ENCODE measurements around the gene LILRB3. TPM values are rescaled to one million over a fixed set of nuclear protein-coding genes. Genes with fewer than 3 reads are reported as not detected.
"Not testable (repeated sequence)": the region's sequence is repeated elsewhere in the genome, so short reads cannot be mapped to it uniquely, and the experiment has no call there.

Gene LILRB3
- polyA plus RNA-seq, 3 donors from 2014 or later, result 0.21 to 2.7 (median 0.59) TPM

DNA sequence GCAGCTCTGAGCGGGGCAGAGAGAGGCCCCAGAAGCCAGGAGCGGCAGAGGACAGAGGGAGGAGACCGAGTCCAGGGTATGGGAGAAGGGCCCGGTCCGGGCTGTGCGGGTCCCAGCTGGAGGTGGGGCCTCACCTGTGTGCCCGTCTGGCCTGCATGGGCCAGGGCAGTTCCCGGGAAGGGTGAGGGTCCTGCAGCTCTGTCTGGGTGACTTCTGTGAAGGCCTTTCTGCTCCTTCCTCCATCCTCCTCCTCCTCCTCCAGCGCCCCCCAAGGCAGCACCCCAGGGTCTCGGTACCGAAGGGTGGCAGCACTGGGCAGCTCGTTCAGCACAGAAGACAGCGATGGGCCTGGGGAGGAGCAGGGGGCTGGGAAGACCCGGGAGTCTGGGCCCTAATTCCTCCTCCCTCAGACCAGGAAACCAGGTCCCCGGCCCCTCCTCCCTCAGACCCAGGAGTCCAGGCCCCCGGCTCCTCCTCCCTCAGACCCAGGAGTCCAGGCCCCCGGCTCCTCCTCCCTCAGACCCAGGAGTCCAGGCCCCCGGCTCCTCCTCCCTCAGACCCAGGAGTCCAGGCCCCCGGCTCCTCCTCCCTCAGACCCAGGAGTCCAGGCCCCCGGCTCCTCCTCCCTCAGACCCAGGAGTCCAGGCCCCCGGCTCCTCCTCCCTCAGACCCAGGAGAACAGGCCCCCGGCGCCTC lies 50.9 kb downstream of the LILRB3 start:
- H3K27ac Mint-ChIP-seq, H3K36me3 Mint-ChIP-seq: not testable (repeated sequence)

DNA sequence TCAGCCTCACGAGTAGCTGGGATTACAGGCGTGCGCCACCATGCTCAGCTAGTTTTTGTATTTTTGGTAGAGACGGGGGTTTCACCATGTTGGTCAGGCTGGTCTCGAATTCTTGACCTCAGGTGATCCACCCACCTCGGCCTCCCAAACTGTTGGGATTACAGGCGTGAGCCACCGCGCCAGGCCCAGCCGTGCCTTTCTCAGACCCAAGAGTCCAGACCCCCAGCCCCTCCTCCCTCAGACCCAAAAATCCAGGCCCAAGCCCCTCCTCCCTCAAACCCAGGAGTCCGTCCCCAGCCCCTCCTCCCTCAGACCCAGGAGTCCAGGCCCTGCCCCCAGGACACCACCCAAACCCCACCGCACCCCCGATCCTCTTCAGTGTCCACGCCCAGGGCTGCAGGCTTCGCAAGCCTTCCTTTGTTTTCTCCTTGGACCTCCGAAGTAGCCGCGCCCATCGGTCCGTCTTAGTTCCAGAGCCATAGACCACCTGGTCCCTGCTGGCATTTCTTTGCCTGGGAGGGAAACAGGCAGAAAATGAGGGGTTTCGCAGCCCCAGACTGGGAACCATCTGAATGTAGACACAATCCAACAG lies 53.6 kb downstream of the LILRB3 start:
- H3K27me3 Mint-ChIP-seq (ENCODE audit: low read depth in 3 of 3), result peaks cover 0 to 4% (median 1%) of the 10 kb centered on the region in 3 donors
- H3K36me3 Mint-ChIP-seq, result no peaks in the 10 kb centered on the region

More for the DNA sequence above, 50.9 kb downstream of the LILRB3 start:
- not testable (repeated sequence) for H3K27me3 Mint-ChIP-seq (ENCODE audit: low read depth in 3 of 3); H3K4me1 Mint-ChIP-seq; DNase-seq; H3K9me3 Mint-ChIP-seq; H3K4me3 Mint-ChIP-seq

DNA sequence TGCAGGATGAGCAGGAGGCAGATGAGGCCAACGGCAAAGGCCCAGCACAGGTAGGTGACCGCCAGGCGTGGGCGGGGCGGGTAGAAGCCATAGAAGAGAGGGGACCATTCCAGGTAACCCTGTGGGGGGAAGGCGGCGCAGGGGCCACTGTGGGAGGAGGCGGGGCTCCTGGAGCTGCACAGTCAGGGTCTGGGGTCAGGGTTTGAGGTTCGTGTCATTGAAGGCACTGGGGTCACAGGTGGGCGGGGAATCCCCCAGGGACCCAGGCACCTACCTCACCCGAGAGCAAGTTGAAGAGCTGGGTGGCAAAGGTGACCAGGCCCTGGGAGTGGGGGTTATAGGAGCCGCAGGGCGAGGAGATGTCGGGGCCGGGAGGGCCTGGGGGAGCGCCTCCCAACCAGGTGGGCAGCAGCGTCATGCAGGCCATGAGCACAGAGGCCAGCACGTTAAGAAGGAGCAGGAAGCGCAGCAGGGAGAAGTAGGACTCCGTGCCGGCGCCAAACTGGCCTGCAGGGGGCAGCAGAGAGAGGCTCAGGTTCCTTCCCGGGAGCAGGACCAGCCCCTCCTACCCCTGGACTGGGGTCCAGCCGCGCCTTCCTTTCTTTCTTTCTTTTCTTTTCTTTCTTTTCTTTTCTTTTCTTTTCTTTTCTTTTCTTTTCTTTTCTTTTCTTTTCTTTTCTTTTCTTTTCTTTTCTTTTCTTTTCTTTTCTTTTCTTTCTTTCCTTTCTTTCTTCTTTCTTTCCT lies 54.5 kb downstream of the LILRB3 start:
- Mint-ChIP-seq H3K4me3 (no peak overlapping the region), H3K27ac (peak overlapping the region in 1 of 6 donors; percentile 26), H3K27me3 (ENCODE audit: low read depth in 3 of 3) (peaks cover 1 to 3% (median 2%) of the 10 kb centered on the region in 3 donors), H3K36me3 (no peaks in the 10 kb centered on the region), H3K9me3 (no peaks in the 10 kb centered on the region), H3K4me1 (peaks cover 17 to 18% of the 10 kb centered on the region in 2 donors)
- DNase-seq, result peak; percentile 81 to 85 (median 82)

More for the DNA sequence above, 53.6 kb downstream of the LILRB3 start:
- Mint-ChIP-seq H3K9me3 (no peaks in the 10 kb centered on the region), H3K4me1 (peaks cover 9 to 15% of the 10 kb centered on the region in 2 donors), H3K4me3 (no peak overlapping the region), H3K27ac (no peak overlapping the region)
- no peak for DNase-seq

Other genes starting within 250 kb of the LILRB3 start
- not detected for gene CACNG6, start 231.4 kb downstream of the LILRB3 start, polyA plus RNA-seq
- gene VSTM1, start 159.1 kb downstream of the LILRB3 start, polyA plus RNA-seq, result 1 to 10 TPM in 1 of 3 donors, not detected in 2; 1.1 TPM
- not detected for gene TARM1, start 141.6 kb downstream of the LILRB3 start, polyA plus RNA-seq
- under 1 TPM in 2 of 3 donors, not detected in 1; 0.33 to 0.82 TPM for gene OSCAR, start 122.2 kb downstream of the LILRB3 start, polyA plus RNA-seq
- 100 to 1,000 TPM; 367 to 704 (median 506) TPM for gene NDUFA3, start 120.2 kb downstream of the LILRB3 start, polyA plus RNA-seq
- gene TFPT, start 107.3 kb downstream of the LILRB3 start, polyA plus RNA-seq, result 10 to 100 TPM; 20.1 to 26.4 (median 20.6) TPM
- 10 to 100 TPM; 61.0 to 81.0 (median 72.7) TPM for gene PRPF31, start 107.3 kb downstream of the LILRB3 start, polyA plus RNA-seq
- 10 to 100 TPM in 1 of 3 donors, 1 to 10 TPM in 2; 2.8 to 13.3 (median 4.0) TPM for gene CNOT3, start 85.2 kb downstream of the LILRB3 start, polyA plus RNA-seq
- 10 to 100 TPM in 2 of 3 donors, 1 to 10 TPM in 1; 2.6 to 14.0 (median 13.5) TPM for gene LENG1, start 63.3 kb downstream of the LILRB3 start, polyA plus RNA-seq
- gene TMC4, start 49.8 kb downstream of the LILRB3 start, polyA plus RNA-seq, result 1 to 10 TPM in 2 of 3 donors, under 1 TPM in 1; 0.93 to 3.3 (median 1.5) TPM
- gene MBOAT7, start 33.4 kb downstream of the LILRB3 start, polyA plus RNA-seq, result 10 to 100 TPM in 2 of 3 donors, 1 to 10 TPM in 1; 8.8 to 17.8 (median 15.7) TPM
- 10 to 100 TPM; 26.6 to 36.4 (median 34.0) TPM for gene TSEN34, start 31.7 kb downstream of the LILRB3 start, polyA plus RNA-seq
- gene RPS9, start 22.1 kb downstream of the LILRB3 start, polyA plus RNA-seq, result 1,000 to 10,000 TPM in 1 of 3 donors, 100 to 1,000 TPM in 2; 436 to 1,067 (median 492) TPM
- under 1 TPM; 0.33 to 0.53 (median 0.39) TPM for gene LILRA6, start 19.8 kb upstream of the LILRB3 start, polyA plus RNA-seq
- not detected for gene LILRB5, start 34.3 kb upstream of the LILRB3 start, polyA plus RNA-seq
- gene LILRB2, start 58.1 kb upstream of the LILRB3 start, polyA plus RNA-seq, result under 1 TPM; 0.14 to 0.81 (median 0.31) TPM
- gene LILRA5, start 90.2 kb upstream of the LILRB3 start, polyA plus RNA-seq, result 1 to 10 TPM in 1 of 3 donors, under 1 TPM in 1, not detected in 1; 0.28 to 1.6 TPM
- 1 to 10 TPM; 2.3 to 6.6 (median 2.8) TPM for gene LILRA4, start 116.2 kb upstream of the LILRB3 start, polyA plus RNA-seq
- 100 to 1,000 TPM in 2 of 3 donors, 10 to 100 TPM in 1; 86.9 to 247 (median 126) TPM for gene LAIR1, start 141.9 kb upstream of the LILRB3 start, polyA plus RNA-seq
- 1 to 10 TPM in 1 of 3 donors, under 1 TPM in 1, not detected in 1; 0.48 to 1.5 TPM for gene TTYH1, start 192.5 kb upstream of the LILRB3 start, polyA plus RNA-seq
- gene LENG8, start 226.2 kb upstream of the LILRB3 start, polyA plus RNA-seq, result 1 to 10 TPM; 3.2 to 8.6 (median 3.2) TPM
- gene LENG9, start 240.8 kb upstream of the LILRB3 start, polyA plus RNA-seq, result under 1 TPM in 1 of 3 donors, not detected in 2; 0.75 TPM